Tongue (tissue), 2 donors: ENCODE measurements around the gene UCHL5. TPM values are rescaled to one million over a fixed set of nuclear protein-coding genes. Genes with fewer than 3 reads are reported as not detected.
"Not testable (repeated sequence)": the region's sequence is repeated elsewhere in the genome, so short reads cannot be mapped to it uniquely, and the experiment has no call there.

ENCODE experiments used
- DNase-seq: peaks from one replicate; pipeline ENCODE4 v3.0.0-alpha.2; 2015
- total RNA-seq: library from RNA; depleted of rRNA; stranded (reverse); fragments of >200 nt; gene quantifications from one replicate; pipeline ENCODE4 v1.2.3, GENCODE V29; 2014

UCHL5 gene
- total RNA-seq, 1 donor from 2014 or later = 52.4 TPM

GRCh38 chr1:193062698-193063463, 3.7 kb upstream of the UCHL5 start:
- DNase-seq = no peak

- peak; percentile 36 for DNase-seq
These were observed 1.8 kb upstream of the UCHL5 start for GRCh38 chr1:193060938-193061337.

- peak; percentile 45 for DNase-seq
These were observed 1.2 kb upstream of the UCHL5 start for GRCh38 chr1:193060406-193060805.

GRCh38 chr1:193060115-193060403, 899 bp upstream of the UCHL5 start:
- no peak for DNase-seq

- peak; percentile 64 for DNase-seq
These were observed 455 bp downstream of the UCHL5 start for GRCh38 chr1:193058529-193059281.

GRCh38 chr1:193054169-193054675, 4.9 kb downstream of the UCHL5 start:
- no peak for DNase-seq

GRCh38 chr1:193048913-193049312, 10.2 kb downstream of the UCHL5 start:
- not testable (repeated sequence) for DNase-seq

- DNase-seq = no peak
These were observed 16.1 kb downstream of the UCHL5 start for GRCh38 chr1:193042766-193043691.

GRCh38 chr1:193040011-193040410, 19.1 kb downstream of the UCHL5 start:
- no peak for DNase-seq

GRCh38 chr1:193036337-193037047, 22.7 kb downstream of the UCHL5 start:
- no peak for DNase-seq

- no peak for DNase-seq
These were observed 25.6 kb downstream of the UCHL5 start for GRCh38 chr1:193033610-193034009.

GRCh38 chr1:193032643-193033427, 26.3 kb downstream of the UCHL5 start:
- not testable (repeated sequence) for DNase-seq

- DNase-seq = peak; percentile 13
These were observed 27.7 kb downstream of the UCHL5 start for GRCh38 chr1:193031431-193031830.

- DNase-seq = no peak
These were observed 28.9 kb downstream of the UCHL5 start for GRCh38 chr1:193030280-193030679.

GRCh38 chr1:193025218-193025617, 33.9 kb downstream of the UCHL5 start:
- no peak for DNase-seq

- DNase-seq = peak; percentile 79
These were observed 39.6 kb downstream of the UCHL5 start for GRCh38 chr1:193019442-193020026.

- DNase-seq = no peak
These were observed 42.4 kb downstream of the UCHL5 start for GRCh38 chr1:193016788-193017187.

GRCh38 chr1:193014400-193014799, 44.8 kb downstream of the UCHL5 start:
- no peak for DNase-seq

- DNase-seq = peak; percentile 13
These were observed 45.5 kb downstream of the UCHL5 start for GRCh38 chr1:193013707-193014106.

GRCh38 chr1:193013005-193013404, 46.2 kb downstream of the UCHL5 start:
- peak; percentile 12 for DNase-seq

- no peak for DNase-seq
These were observed 47.8 kb downstream of the UCHL5 start for GRCh38 chr1:193011406-193011805.
